Endothelial cell of umbilical vein (primary cell): ENCODE results near the gene ALDH7A1. TPM values are rescaled to one million over a fixed set of nuclear protein-coding genes. Genes with fewer than 3 reads are reported as not detected.

ENCODE experiments used
- BruUV-seq: library from RNA; stranded (reverse); fragments of 400-500 nt; replicated peaks from 2 replicates; lab custom pipeline; 2021; lab: Mats Ljungman, UMichigan
- CTCF ChIA-PET: fragments of 300-600, 350-600 bp; sonication (Branson Sonifier 250); formaldehyde crosslinking; loops from one replicate; lab custom pipeline; 2021; ENCODE audit warnings: antibody characterized with exemption, inconsistent platforms; lab: Charles Lee
- POLR2A ChIA-PET: fragments of 300-600, 350-600 bp; sonication (Branson Sonifier 250); formaldehyde crosslinking; loops from one replicate; lab custom pipeline; 2021; ENCODE audit warnings: antibody characterized with exemption, inconsistent platforms; lab: Charles Lee
- DNase-seq: peaks from one replicate; pipeline ENCODE4 v3.0.0-alpha.2; 2011; ENCODE audit warnings: low read depth, low spot score
- FAIRE-seq: peaks from 2 replicates; lab custom pipeline; 2011; peaks lifted over from hg19 to GRCh38; lab: Jason Lieb, UNC
- H2AFZ ChIP-seq: 2 replicates; pipeline ENCODE4 v1.6.0; 2012; ENCODE audit warnings: low read depth, low read length, control low read depth, inconsistent platforms
- H3K27ac ChIP-seq: 2 replicates; pipeline ENCODE4 v1.5.1; 2011; ENCODE audit warnings: low read depth, mild to moderate bottlenecking, control low read depth, low read length, moderate library complexity; ENCODE audit not compliant: insufficient read depth
- H3K27me3 ChIP-seq, 2 experiments: 2 replicates each; pipeline versions ENCODE4 v1.6.0 to v1.6.1; 2011; ENCODE audit warnings: low read length in 2 of 2, mixed read lengths in 1 of 2; ENCODE audit not compliant: control insufficient read depth in 2 of 2, insufficient read depth in 2 of 2
- H3K36me3 ChIP-seq, 2 experiments: 2 replicates in 1 of 2; 3 replicates in 1 of 2; pipeline ENCODE4 v1.5.1; 2011; ENCODE audit warnings: low read length in 2 of 2, mild to moderate bottlenecking in 1 of 2, moderate library complexity in 1 of 2; ENCODE audit not compliant: control insufficient read depth in 2 of 2, insufficient read depth in 2 of 2; ENCODE audit errors: extremely low read depth in 1 of 2
- H3K4me1 ChIP-seq: 3 replicates; pipeline ENCODE4 v1.5.1; 2011; ENCODE audit warnings: mild to moderate bottlenecking, low read length; ENCODE audit not compliant: control insufficient read depth, insufficient read depth; ENCODE audit errors: extremely low read depth
- H3K4me2 ChIP-seq: 2 replicates; pipeline ENCODE4 v1.6.1; 2011; ENCODE audit warnings: low read length, control low read depth, mixed read lengths; ENCODE audit not compliant: insufficient read depth
- H3K4me3 ChIP-seq, 3 experiments: fragments of 200-600 bp in 1 of 3; sonication (generic), shearing (Covaris generic) in 1 of 3; replicated peaks in 1 of 3; 2 replicates each; pipeline ENCODE4 v1.5.1; 2011 to 2016; ENCODE audit warnings: control low read depth in 3 of 3, low read length in 3 of 3, mild to moderate bottlenecking in 2 of 3, inconsistent platforms in 1 of 3, low read depth in 1 of 3, moderate library complexity in 1 of 3; ENCODE audit not compliant: insufficient read depth in 1 of 3
- H3K79me2 ChIP-seq: 2 replicates; pipeline ENCODE4 v1.6.0; 2012; ENCODE audit warnings: low read length, inconsistent platforms; ENCODE audit not compliant: control insufficient read depth, insufficient read depth
- H3K9ac ChIP-seq: replicated peaks from 2 replicates; pipeline ENCODE3; 2011; ENCODE audit warnings: low read length, control low read depth; ENCODE audit not compliant: insufficient read depth; ENCODE audit errors: extremely low read depth
- H3K9me1 ChIP-seq: replicated peaks from 3 replicates; pipeline ENCODE4 v1.6.0; 2011; ENCODE audit warnings: mild to moderate bottlenecking, low read length; ENCODE audit not compliant: control insufficient read depth, insufficient read depth; ENCODE audit errors: extremely low read depth
- H3K9me3 ChIP-seq: replicated peaks from 2 replicates; pipeline ENCODE4 v1.5.1; 2012; ENCODE audit warnings: low read length, inconsistent platforms; ENCODE audit not compliant: control insufficient read depth, insufficient read depth
- H4K20me1 ChIP-seq: replicated peaks from 2 replicates; pipeline ENCODE3; 2011; ENCODE audit warnings: mild to moderate bottlenecking, low read length; ENCODE audit not compliant: control insufficient read depth, insufficient read depth; ENCODE audit errors: extremely low read depth
- CTCF ChIP-seq, 2 donors: IDR thresholded peaks; 1 replicate in 1 of 2; 2 replicates in 1 of 2; pipeline ENCODE4 v1.5.1; 2011; ENCODE audit warnings: low read length in 2 of 2, mild to moderate bottlenecking in 2 of 2, moderate library complexity in 2 of 2, control low read depth in 1 of 2, inconsistent platforms in 1 of 2, low read depth in 1 of 2; ENCODE audit not compliant: insufficient read depth in 1 of 2; ENCODE audit errors: extremely low read depth in 1 of 2
- EZH2 ChIP-seq: IDR thresholded peaks from 2 replicates; pipeline ENCODE4 v1.6.1; 2012; ENCODE audit warnings: borderline replicate concordance, low read depth, mild to moderate bottlenecking, moderate library complexity, low read length, inconsistent platforms; ENCODE audit not compliant: severe bottlenecking
- FOS ChIP-seq: IDR thresholded peaks from 2 replicates; pipeline ENCODE4 v1.6.1; 2011; ENCODE audit warnings: mild to moderate bottlenecking, low read length, moderate library complexity, borderline replicate concordance; ENCODE audit not compliant: insufficient read depth
- GATA2 ChIP-seq: IDR thresholded peaks from 2 replicates; pipeline ENCODE4 v1.7.0; 2011; ENCODE audit warnings: low read depth, mild to moderate bottlenecking, moderate library complexity, mixed read lengths, low read length; ENCODE audit not compliant: insufficient read length, insufficient read depth
- JUN ChIP-seq: IDR thresholded peaks from 2 replicates; pipeline ENCODE4 v1.6.1; 2011; ENCODE audit warnings: borderline replicate concordance, low read depth; ENCODE audit not compliant: insufficient read length, insufficient read depth
- MAX ChIP-seq: IDR thresholded peaks from 2 replicates; pipeline ENCODE4 v1.6.1; 2011; ENCODE audit not compliant: insufficient read depth, insufficient read length
- MYC ChIP-seq: IDR thresholded peaks from one replicate; pipeline ENCODE4 v1.6.1; 2011; ENCODE audit warnings: mild to moderate bottlenecking, low read depth, low read length
- POLR2A ChIP-seq: IDR thresholded peaks from 2 replicates; pipeline ENCODE4 v1.6.1; 2012; ENCODE audit warnings: low read depth, mild to moderate bottlenecking, control low read depth, low read length
- POLR2AphosphoS5 ChIP-seq: IDR thresholded peaks from 2 replicates; pipeline ENCODE4 v1.6.1; 2012; ENCODE audit warnings: low read depth, mild to moderate bottlenecking, control low read depth, low read length, moderate library complexity; ENCODE audit not compliant: insufficient read depth
- dilution Hi-C: fragments of 300-500 bp; cut with MboI; formaldehyde crosslinking; loops from one replicate; pipeline ENCODE4 v1.15.0; 2019; ENCODE audit warnings: low sequenced_read_pairs; ENCODE audit not compliant: extremely low pct_ligation_motif_present
- intact Hi-C: fragments of 100-400 bp; cut with micrococcal nuclease; formaldehyde crosslinking; loops from one replicate; pipeline ENCODE4 v1.10.0; 2022
- polyA plus RNA-seq, 4 experiments: library from polyadenylated mRNA; depleted of rRNA in 3 of 4; stranded (reverse) in 3 of 4; unstranded in 1 of 4; fragments of >200 nt; gene quantifications; 2 replicates each; pipeline versions ENCODE4 v1.2.1 to v1.2.3, GENCODE V29; 2011 to 2012; ENCODE audit warnings: missing spikeins in 1 of 4
- total RNA-seq: library from RNA; stranded (reverse); gene quantifications from 2 replicates; pipeline ENCODE4 v1.2.3, GENCODE V29; 2021

Gene ALDH7A1
- total and polyA plus RNA-seq, 2 donors (not counting 3 experiments of a cell fraction or from before 2014, with no cell fraction given), result 43.6 to 103 TPM

- Histone ChIP-seq H3K27ac (no peak overlapping the region), H3K36me3 (peaks cover 0 to 3% of the 10 kb centered on the region in 2 experiments), H3K9ac (no peak overlapping the region), H3K9me3 (no peaks in the 10 kb centered on the region), H3K27me3 (no peaks in the 10 kb centered on the region), H3K79me2 (no peaks in the 10 kb centered on the region), H4K20me1 (no peaks in the 10 kb centered on the region), H3K4me2 (no peak overlapping the region), H3K4me1 (no peaks in the 10 kb centered on the region), H3K4me3 (no peak overlapping the region), H2AFZ (no peak overlapping the region), H3K9me1 (no peaks in the 10 kb centered on the region)
- no peak for FAIRE-seq
- ChIA-PET CTCF (interaction anchor here (0.9 kb wide), 1 partner anchor 9 kb away, joined by 3 read pairs; no protein-coding TSS in a partner anchor), POLR2A (no interaction called here)
- TF ChIP-seq EZH2 (no peak), POLR2A (no peak), MYC (no peak), FOS (no peak), JUN (no peak), POLR2AphosphoS5 (no peak), GATA2 (no peak), CTCF (IDR thresholded peaks at IDR 0.05; ENCODE audit: extremely low read depth in 1 of 2, insufficient read depth in 1 of 2, low read depth in 1 of 2, low read length in 2 of 2) (no peak), MAX (no peak)
- DNase-seq, result no peak
- intact Hi-C loops (no loop called here), dilution Hi-C loops (no loop called here)
- no TSS peak for BruUV-seq
Measured at GRCh38 chr5:126576974-126577373, 18.0 kb downstream of the ALDH7A1 start.
